HG02759 (cell line): Measurements from ENCODE around the gene ROBO1.

ENCODE experiments used
- ATAC-seq: cut with Tn5 transposase; IDR thresholded peaks from one replicate; pipeline ENCODE4 v1.9.1; 2021; ENCODE audit warnings: mild to moderate bottlenecking, moderate library complexity; ENCODE audit not compliant: unreplicated experiment

Gene ROBO1

GRCh38 chr3:79103307-79103706 is 664.5 kb downstream of the ROBO1 start:
- no peak for ATAC-seq

- no peak for ATAC-seq
Observed at GRCh38 chr3:79097964-79098660, 669.7 kb downstream of the ROBO1 start.

GRCh38 chr3:79094654-79095053 is 673.1 kb downstream of the ROBO1 start:
- no peak for ATAC-seq

GRCh38 chr3:79086514-79086913 is 681.3 kb downstream of the ROBO1 start:
- ATAC-seq = peak; percentile 96

- ATAC-seq = no peak
Observed at GRCh38 chr3:79085171-79085570, 682.6 kb downstream of the ROBO1 start.

- no peak for ATAC-seq
Observed at GRCh38 chr3:79081335-79081734, 686.5 kb downstream of the ROBO1 start.

GRCh38 chr3:79074558-79074957 is 693.2 kb downstream of the ROBO1 start:
- ATAC-seq = no peak

GRCh38 chr3:79067734-79068133 is 700.1 kb downstream of the ROBO1 start:
- ATAC-seq = no peak

- ATAC-seq = no peak
Observed at GRCh38 chr3:79066481-79066880, 701.3 kb downstream of the ROBO1 start.

GRCh38 chr3:79063624-79064023 is 704.2 kb downstream of the ROBO1 start:
- no peak for ATAC-seq

- ATAC-seq = no peak
Observed at GRCh38 chr3:79057756-79058155, 710.0 kb downstream of the ROBO1 start.

GRCh38 chr3:79056498-79056897 is 711.3 kb downstream of the ROBO1 start:
- no peak for ATAC-seq

GRCh38 chr3:79052054-79052681 is 715.6 kb downstream of the ROBO1 start:
- no peak for ATAC-seq

- ATAC-seq = no peak
Observed at GRCh38 chr3:79047581-79047980, 720.2 kb downstream of the ROBO1 start.

- no peak for ATAC-seq
Observed at GRCh38 chr3:79041621-79042020, 726.2 kb downstream of the ROBO1 start.

- no peak for ATAC-seq
Observed at GRCh38 chr3:79040701-79041100, 727.1 kb downstream of the ROBO1 start.

GRCh38 chr3:79040091-79040490 is 727.7 kb downstream of the ROBO1 start:
- no peak for ATAC-seq

GRCh38 chr3:79039192-79039591 is 728.6 kb downstream of the ROBO1 start:
- no peak for ATAC-seq

- ATAC-seq = no peak
Observed at GRCh38 chr3:79038636-79039035, 729.2 kb downstream of the ROBO1 start.

GRCh38 chr3:79038057-79038456 is 729.7 kb downstream of the ROBO1 start:
- ATAC-seq = no peak

- ATAC-seq = peak; percentile 78
Observed at GRCh38 chr3:79032686-79033318, 735.0 kb downstream of the ROBO1 start.

- no peak for ATAC-seq
Observed at GRCh38 chr3:79030157-79030556, 737.6 kb downstream of the ROBO1 start.
